Gastrocnemius medialis (tissue), 4 donors: ENCODE results near the gene ELFN2.

Experiments used
- CTCF ChIP-seq, 5 experiments: fragments of 450-650 bp in 3 of 5; fragments of 200-600 bp in 2 of 5; sonication (generic) in 2 of 5; IDR thresholded peaks in 4 of 5; conservative IDR thresholded peaks in 1 of 5; 1 replicate in 4 of 5; 2 replicates in 1 of 5; pipeline ENCODE4 v1.5.1; 2016 to 2019; ENCODE audit warnings: antibody characterized with exemption in 5 of 5, mild to moderate bottlenecking in 3 of 5, moderate library complexity in 3 of 5
- POLR2A ChIP-seq, 2 donors: fragments of 450-650 bp; IDR thresholded peaks; one replicate each; pipeline ENCODE4 v1.6.1; 2017; ENCODE audit warnings: antibody characterized with exemption in 2 of 2, mild to moderate bottlenecking in 2 of 2, moderate library complexity in 2 of 2

GRCh38 chr22:37445501-37445900, 18.2 kb upstream of the ELFN2 start:
- no peak for TF ChIP-seq CTCF (IDR thresholded peaks at IDR 0.05 in 4 of 5, conservative IDR thresholded peaks at IDR 0.05 in 1 of 5)
- no peak for TF ChIP-seq POLR2A (IDR thresholded peaks at IDR 0.05)
